GM10847 (cell line): ENCODE results near the gene HBA1.
"Not testable (repeated sequence)": the region's sequence is repeated elsewhere in the genome, so short reads cannot be mapped to it uniquely, and the experiment has no call there.

Experiments used
- POLR2A ChIP-seq: IDR thresholded peaks from 2 replicates; pipeline ENCODE4 v1.6.1; 2011; ENCODE audit not compliant: insufficient read length; ENCODE audit errors: extremely low read depth

The HBA1 gene

DNA sequence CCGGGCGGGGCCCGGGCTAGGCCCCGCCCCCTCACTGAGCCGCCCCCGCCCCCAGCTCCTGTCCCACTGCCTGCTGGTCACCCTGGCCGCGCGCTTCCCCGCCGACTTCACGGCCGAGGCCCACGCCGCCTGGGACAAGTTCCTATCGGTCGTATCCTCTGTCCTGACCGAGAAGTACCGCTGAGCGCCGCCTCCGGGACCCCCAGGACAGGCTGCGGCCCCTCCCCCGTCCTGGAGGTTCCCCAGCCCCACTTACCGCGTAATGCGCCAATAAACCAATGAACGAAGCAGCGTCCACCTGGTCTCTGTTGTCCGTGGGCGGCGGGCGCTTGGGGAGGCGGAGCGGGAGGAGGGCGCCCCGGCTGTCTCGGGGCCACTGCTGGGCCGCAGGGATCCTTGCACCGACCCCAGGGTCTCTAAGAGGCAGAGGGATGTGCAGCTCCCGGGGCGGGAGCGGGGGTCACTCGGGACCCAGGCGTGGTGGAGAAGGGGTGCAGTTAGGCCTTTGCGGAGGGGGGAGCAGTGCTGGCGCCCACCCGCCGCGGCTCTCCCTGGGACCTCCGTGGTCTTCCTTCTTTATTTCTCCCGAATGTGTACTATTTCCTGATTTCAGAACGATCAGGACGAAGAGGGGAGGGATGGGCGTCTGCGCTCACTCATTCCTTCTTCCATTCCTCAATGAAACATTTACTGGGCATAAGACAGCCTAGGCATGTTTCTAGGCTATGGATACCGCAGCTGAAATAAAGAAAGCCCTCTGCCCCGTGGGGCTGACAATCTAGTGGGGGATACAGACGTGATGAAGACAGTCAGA is 22.1 kb upstream of the HBA1 start:
- TF ChIP-seq POLR2A, result no peak

DNA sequence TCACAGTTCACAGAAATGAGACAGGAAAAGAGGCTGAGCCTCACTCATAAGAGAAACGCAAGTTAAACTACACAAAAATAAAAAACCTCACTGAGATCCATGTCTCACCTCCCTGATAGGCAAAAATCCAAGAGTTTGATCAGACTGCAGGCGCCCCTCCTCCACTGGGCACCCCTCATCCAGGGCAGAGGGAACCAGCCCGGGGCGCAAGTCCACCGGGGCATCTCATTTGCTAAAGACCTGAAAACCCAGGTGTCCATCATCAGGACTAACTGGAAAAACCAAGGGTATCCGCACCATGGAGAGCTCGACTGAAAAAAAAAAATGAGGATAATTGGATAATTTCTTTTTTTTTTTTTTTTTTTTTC is 21.5 kb upstream of the HBA1 start:
- no peak for TF ChIP-seq POLR2A

DNA sequence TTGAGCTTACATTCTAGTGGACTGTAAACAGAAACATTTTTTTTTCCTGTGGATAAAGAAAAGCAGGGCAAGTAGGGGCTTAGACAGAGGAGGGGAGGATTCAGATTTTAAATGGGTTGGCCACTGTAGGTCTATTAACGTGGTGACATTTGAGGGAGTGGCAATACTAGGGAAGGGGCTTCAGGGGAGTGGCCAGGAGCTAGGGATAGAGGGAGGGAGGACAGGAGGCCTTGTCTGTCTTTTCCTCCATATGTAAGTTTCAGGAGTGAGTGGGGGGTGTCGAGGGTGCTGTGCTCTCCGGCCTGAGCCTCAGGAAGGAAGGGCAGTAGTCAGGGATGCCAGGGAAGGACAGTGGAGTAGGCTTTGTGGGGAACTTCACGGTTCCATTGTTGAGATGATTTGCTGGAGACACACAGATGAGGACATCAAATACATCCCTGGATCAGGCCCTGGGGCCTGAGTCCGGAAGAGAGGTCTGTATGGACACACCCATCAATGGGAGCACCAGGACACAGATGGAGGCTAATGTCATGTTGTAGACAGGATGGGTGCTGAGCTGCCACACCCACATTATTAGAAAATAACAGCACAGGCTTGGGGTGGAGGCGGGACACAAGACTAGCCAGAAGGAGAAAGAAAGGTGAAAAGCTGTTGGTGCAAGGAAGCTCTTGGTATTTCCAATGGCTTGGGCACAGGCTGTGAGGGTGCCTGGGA is 17.2 kb upstream of the HBA1 start:
- TF ChIP-seq POLR2A, result no peak

DNA sequence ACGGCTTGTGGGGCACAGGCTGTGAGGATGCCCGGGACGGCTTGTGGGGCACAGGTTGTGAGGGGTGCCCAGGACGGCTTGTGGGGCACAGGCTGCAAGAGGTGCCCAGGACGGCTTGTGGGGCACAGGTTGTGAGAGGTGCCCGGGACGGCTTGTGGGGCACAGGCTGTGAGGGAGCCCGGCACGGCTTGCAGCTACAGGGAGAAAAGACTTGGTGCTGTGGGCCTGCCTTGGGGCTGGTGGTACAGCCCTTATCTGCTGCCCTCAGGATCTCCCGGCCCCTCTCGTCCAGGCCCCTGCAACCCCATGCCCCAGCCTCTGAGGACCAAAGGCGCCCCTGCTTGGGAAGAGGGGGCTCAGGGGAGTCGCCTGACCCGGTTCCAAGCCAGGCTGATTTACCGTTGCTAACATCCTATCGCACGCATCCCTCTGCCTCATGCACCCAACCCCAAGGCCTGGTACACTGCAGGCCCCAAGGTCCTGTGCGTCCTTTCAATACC is 15.7 kb upstream of the HBA1 start:
- no peak for TF ChIP-seq POLR2A

DNA sequence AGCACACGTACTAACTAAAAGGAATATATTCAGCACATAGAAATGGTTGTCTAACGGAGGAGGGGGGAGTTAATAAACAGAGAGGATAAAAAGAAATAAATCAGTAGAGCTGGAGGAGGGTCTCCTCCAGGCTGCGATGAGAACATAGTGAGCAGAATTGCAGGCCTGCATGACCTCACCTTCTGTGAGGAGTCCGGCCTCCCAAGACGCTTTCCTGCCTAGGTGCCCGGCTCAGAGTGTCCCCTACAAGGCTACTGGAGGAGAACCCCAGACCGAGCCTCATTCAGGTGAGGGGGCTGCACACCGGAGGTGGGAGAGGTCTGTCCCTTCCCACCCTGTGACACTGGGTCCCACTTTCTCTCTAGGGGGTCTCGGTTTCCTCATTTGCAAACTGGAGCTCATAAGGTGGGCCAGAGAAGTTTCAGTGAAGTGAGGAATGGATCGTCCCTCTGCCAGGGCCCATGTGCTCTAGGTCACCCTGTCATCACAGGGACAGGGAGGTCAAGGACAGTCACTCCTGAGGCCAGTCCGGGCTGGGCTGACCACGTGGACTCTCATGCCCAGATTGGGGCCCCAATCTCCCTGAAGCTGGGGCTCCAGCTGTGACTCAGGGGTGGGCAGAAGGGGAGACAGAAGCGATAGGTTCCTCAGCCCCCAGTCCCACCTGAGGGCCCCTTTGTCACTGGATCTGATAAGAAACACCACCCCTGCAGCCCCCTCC is 14.0 kb upstream of the HBA1 start:
- TF ChIP-seq POLR2A, result no peak

DNA sequence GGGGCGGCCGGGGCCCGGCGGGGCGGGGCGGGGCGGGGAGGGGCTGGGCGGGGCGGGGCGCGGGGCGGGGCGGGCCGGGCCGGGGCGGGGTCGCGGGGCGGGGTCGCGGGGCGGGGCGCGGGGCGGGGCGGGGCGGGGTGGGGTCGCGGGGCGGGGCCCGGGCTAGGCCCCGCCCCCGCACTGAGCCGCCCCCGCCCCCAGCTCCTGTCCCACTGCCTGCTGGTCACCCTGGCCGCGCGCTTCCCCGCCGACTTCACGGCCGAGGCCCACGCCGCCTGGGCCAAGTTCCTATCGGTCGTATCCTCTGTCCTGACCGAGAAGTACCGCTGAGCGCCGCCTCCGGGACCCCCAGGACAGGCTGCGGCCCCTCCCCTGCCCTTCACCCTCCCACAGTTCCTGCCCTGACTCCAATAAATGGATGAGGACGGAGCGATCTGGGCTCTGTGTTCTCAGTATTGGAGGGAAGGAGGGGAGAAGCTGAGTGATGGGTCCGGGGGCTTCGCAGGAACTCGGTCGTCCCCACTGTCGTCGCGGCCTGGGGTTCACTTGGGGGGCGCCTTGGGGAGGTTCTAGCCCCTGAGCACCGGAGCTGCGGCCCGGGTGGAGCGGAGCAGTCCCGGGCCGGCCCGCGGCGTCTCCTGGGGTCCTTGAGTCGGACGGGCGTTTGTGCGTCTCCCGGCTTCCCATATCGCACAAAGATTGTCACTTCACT is 11.5 kb upstream of the HBA1 start:
- TF ChIP-seq POLR2A, result no peak

DNA sequence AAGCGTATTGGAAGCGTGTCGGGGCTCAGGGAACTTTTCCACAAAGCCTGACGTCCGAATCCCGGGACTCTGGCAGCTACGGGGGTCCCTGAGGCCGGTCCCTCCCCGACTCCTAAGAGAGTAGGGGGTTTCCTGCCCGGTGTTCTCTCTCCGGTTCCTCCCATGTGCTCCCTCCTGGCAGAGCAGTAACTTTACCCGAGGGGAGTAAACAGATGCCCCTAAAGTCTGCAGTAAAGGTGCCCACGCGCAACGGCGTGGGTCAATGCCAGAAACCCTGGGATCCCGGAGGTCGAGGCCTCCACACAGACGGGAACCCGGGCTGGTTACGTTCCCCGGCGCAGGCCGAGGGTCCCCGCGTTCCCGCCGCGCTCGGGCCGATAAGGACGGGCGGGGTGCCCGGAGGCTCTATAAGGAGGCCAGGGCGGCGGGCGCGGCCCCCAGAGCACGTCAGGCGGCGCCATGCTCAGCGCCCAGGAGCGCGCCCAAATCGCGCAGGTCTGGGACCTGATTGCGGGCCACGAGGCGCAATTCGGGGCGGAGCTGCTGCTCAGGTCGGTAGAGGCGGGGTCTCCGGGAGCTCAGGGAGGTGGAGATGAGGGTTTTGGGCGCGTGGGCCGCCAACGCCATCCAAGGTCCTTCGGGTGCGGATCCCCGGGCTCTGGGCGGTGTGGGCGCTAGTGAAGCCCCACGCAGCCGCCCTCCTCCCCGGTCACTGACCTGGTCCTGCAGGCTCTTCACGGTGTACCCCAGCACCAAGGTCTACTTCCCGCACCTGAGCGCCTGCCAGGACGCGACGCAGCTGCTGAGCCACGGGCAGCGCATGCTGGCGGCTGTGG is 10.7 kb upstream of the HBA1 start, which contains the start of gene HBM:
HBM (plus strand) TSS at position 440 of the 836 bp plus-strand sequence; CDS start at position 460, 20 bp downstream.
- TF ChIP-seq POLR2A, result no peak

DNA sequence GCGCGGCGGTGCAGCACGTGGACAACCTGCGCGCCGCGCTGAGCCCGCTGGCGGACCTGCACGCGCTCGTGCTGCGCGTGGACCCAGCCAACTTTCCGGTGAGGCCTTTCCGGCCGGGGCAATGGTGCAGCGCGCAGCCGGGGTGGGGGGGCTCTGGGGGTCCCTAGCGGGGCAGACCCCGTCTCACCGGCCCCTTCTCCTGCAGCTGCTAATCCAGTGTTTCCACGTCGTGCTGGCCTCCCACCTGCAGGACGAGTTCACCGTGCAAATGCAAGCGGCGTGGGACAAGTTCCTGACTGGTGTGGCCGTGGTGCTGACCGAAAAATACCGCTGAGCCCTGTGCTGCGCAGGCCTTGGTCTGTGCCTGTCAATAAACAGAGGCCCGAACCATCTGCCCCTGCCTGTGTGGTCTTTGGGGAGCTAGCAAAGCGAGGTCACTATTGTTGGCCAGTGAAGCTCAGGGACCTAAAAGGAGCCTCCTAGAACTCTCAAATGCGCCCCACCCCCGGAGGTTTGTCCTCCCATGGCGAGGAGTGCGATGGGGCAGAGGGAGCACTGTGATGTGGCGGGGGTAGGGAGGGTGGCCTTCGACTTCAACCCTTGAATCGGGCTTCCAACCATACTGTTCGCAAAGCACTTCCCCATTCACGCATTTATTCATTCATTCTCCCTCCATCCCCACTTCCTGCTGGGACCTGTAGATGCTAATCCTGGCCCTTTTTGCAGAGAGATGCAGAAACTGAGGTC is 9.9 kb upstream of the HBA1 start:
- TF ChIP-seq POLR2A, result no peak

DNA sequence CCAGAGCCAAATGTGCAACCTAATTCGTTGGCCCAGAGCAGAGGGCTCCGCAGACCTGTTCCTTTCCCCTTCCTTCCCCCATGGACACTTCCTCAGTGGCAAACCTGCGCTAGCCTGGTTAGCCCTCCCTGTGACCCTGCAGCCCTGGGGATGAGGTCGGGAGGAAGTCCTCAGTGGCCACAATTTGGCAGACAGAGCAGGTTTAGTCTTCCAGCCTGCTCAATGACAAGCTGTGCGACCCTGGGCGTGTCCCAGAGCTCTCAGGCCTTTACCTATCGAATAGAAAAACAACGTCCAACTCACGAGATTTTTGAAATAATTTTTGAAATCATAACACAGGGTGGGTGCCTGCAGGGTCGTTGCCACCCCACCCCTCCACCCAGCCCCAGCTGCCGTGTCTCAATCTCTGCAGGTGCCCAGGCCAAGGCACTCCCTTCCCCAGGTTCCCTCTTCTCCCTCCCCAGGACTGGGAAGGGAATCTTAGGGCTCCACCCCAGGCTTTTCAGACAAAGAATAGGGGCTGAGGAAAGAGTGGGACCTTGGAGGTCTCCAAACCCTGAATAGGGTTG is 9.3 kb upstream of the HBA1 start:
- no peak for TF ChIP-seq POLR2A

DNA sequence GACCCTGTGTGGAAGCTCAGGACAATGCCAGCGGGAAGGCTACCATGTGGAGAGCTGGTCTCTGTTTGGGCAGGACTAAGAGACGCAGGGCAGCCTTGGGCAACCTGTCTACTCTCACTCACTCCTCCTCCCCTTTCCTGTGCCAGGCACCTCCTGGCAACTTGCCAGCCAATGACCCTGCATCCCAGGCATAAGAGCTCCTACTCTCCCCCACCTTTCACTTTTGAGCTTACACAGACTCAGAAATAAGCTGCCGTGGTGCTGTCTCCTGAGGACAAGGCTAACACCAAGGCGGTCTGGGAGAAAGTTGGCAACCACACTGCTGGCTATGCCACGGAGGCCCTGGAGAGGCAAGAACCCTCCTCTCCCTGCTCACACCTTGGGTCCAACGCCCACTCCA is 8.1 kb upstream of the HBA1 start:
- no peak for TF ChIP-seq POLR2A

DNA sequence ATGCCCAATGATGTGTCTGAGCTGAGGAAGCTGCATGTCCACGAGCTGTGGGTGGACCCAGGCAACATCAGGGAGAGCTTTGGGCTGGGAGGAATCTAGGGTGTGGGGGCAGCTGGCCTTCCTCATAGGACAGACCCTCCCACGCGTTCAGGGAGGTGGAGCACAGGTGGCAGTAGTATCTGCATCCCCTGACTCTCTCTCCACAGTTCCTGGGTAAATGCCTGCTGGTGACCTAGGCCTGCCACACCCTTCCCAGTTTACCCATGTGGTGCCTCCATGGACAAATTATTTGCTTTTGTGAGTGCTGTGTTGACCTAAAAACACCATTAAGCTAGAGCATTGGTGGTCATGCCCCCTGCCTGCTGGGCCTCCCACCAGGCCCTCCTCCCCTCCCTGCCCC is 7.5 kb upstream of the HBA1 start:
- no peak for TF ChIP-seq POLR2A

DNA sequence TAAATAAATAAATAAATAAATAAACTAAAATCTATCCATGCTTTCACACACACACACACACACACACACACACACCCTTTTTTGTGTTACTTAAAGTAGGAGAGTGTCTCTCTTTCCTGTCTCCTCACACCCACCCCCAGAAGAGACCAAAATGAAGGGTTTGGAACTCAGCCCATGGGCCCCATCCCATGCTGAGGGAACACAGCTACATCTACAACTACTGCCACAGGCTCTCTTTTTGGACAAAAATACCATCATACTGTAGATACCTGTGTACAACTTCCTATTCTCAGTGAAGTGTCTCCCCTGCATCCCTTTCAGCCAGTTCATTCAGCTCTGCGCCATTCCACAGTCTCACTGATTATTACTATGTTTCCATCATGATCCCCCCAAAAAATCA is 5.7 kb upstream of the HBA1 start:
- no peak for TF ChIP-seq POLR2A

DNA sequence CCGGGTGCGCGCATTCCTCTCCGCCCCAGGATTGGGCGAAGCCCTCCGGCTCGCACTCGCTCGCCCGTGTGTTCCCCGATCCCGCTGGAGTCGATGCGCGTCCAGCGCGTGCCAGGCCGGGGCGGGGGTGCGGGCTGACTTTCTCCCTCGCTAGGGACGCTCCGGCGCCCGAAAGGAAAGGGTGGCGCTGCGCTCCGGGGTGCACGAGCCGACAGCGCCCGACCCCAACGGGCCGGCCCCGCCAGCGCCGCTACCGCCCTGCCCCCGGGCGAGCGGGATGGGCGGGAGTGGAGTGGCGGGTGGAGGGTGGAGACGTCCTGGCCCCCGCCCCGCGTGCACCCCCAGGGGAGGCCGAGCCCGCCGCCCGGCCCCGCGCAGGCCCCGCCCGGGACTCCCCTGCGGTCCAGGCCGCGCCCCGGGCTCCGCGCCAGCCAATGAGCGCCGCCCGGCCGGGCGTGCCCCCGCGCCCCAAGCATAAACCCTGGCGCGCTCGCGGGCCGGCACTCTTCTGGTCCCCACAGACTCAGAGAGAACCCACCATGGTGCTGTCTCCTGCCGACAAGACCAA is 4.0 kb upstream of the HBA1 start, which contains the start of gene HBA2:
HBA2 (plus strand) TSS at position 503 of the 568 bp plus-strand sequence; CDS start at position 540, 37 bp downstream.
- TF ChIP-seq POLR2A, result not testable (repeated sequence)
